Hepatocyte (in vitro differentiated cells): ENCODE measurements around the gene GULP1.

Source experiments
- CTCF ChIP-seq: fragments of 200-600 bp; sonication (generic); IDR thresholded peaks from 2 replicates; pipeline ENCODE4 v1.5.1; 2016; ENCODE audit warnings: antibody characterized with exemption, mild to moderate bottlenecking; ENCODE audit not compliant: poor library complexity
- EZH2 ChIP-seq: fragments of 200-600 bp; sonication (generic); IDR thresholded peaks from 2 replicates; pipeline ENCODE4 v1.6.1; 2016; ENCODE audit warnings: antibody characterized with exemption, mild to moderate bottlenecking, borderline replicate concordance
- EZH2phosphoT487 ChIP-seq: fragments of 200-600 bp; sonication (generic); IDR thresholded peaks from one replicate; pipeline ENCODE4 v1.6.1; 2018; ENCODE audit warnings: antibody characterized with exemption, mild to moderate bottlenecking, low read depth, moderate library complexity; ENCODE audit not compliant: unreplicated experiment, severe bottlenecking

DNA sequence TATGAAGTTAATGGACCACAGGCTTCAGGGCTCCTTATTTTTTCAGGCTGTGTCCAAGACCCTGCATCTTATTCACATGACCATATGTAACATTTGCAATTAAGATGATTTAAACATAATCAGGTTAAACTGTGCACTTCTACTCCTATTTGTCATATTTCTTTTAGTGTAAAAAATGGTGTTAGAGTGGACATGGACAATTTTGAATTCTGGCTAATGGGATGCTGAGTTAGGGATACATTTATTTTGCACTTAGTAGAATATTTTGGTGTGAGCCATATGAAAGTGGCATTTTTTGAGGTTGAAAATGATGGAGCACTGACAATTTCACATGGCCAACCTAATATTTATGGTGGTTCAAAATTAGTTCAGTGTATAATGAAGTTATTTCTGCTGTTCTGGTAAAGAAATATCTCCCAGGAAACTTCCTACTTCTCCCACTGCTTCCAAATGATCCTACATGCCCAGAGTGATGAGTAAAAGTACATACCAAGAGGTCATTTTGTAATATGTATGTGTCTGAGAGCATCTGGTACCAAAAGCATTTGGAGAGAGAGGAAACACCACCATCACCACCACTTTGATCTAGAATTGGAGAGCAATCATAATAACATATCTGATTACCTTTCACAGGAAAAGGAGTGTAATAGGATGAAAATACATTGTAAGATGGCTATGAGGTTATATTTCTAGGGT is 36.0 kb downstream of the GULP1 start:
- no peak for TF ChIP-seq CTCF
- no peak for TF ChIP-seq EZH2
- no peak for TF ChIP-seq EZH2phosphoT487
